WERI-Rb-1 (cell line): ENCODE measurements around the gene SLC7A1.

Experiments used
- DNase-seq: peaks from one replicate; pipeline ENCODE4 v3.0.0-alpha.2; 2020
- H3K27ac ChIP-seq: fragments of 250-450 bp; sonication (Bioruptor Pico); 2 replicates; pipeline ENCODE4 v1.5.1; 2020; ENCODE audit warnings: mild to moderate bottlenecking, moderate library complexity
- H3K27me3 ChIP-seq: fragments of 250-450 bp; sonication (Bioruptor Pico); 2 replicates; pipeline ENCODE4 v1.5.1; 2021; ENCODE audit warnings: mild to moderate bottlenecking, low read depth, moderate library complexity; ENCODE audit not compliant: insufficient read depth, severe bottlenecking
- H3K36me3 ChIP-seq: fragments of 250-450 bp; sonication (Bioruptor Pico); 2 replicates; pipeline ENCODE4 v1.5.1; 2020; ENCODE audit warnings: mild to moderate bottlenecking, moderate library complexity
- H3K4me3 ChIP-seq: 2 replicates; pipeline ENCODE4 v1.5.1; 2011; ENCODE audit warnings: low read depth, mild to moderate bottlenecking, control low read depth, low read length
- H3K9me3 ChIP-seq: fragments of 250-450 bp; sonication (Bioruptor Pico); 2 replicates; pipeline ENCODE4 v1.5.1; 2021; ENCODE audit warnings: mild to moderate bottlenecking, moderate library complexity; ENCODE audit not compliant: severe bottlenecking
- CTCF ChIP-seq: IDR thresholded peaks from 2 replicates; pipeline ENCODE4 v1.5.1; 2011; ENCODE audit warnings: low read depth, mild to moderate bottlenecking, control low read depth, inconsistent platforms, low read length

The SLC7A1 gene

GRCh38 chr13:29505950-29506349 lies 89.5 kb downstream of the SLC7A1 start:
- Histone ChIP-seq H3K36me3 (no peaks in the 10 kb centered on the region), H3K27ac (no peak overlapping the region), H3K9me3 (no peaks in the 10 kb centered on the region), H3K4me3 (no peak overlapping the region), H3K27me3 (no peaks in the 10 kb centered on the region)
- DNase-seq = no peak
- no peak for TF ChIP-seq CTCF

- H3K27me3 ChIP-seq = no peaks in the 10 kb centered on the region
- no peak for TF ChIP-seq CTCF
- H3K36me3 ChIP-seq = no peaks in the 10 kb centered on the region
- no peak overlapping the region for H3K4me3 ChIP-seq
- no peak overlapping the region for H3K27ac ChIP-seq
- no peaks in the 10 kb centered on the region for H3K9me3 ChIP-seq
- no peak for DNase-seq
These were observed 90.0 kb downstream of the SLC7A1 start for GRCh38 chr13:29505511-29505910.

GRCh38 chr13:29504691-29505090 lies 90.8 kb downstream of the SLC7A1 start:
- no peak for TF ChIP-seq CTCF
- Histone ChIP-seq H3K27me3 (no peaks in the 10 kb centered on the region), H3K9me3 (no peaks in the 10 kb centered on the region), H3K27ac (no peak overlapping the region), H3K4me3 (no peak overlapping the region), H3K36me3 (no peaks in the 10 kb centered on the region)
- no peak for DNase-seq

GRCh38 chr13:29503041-29503837 lies 92.2 kb downstream of the SLC7A1 start:
- no peak for TF ChIP-seq CTCF
- no peak for DNase-seq
- no peak overlapping the region for H3K4me3 ChIP-seq
- no peaks in the 10 kb centered on the region for H3K27me3 ChIP-seq
- no peaks in the 10 kb centered on the region for H3K36me3 ChIP-seq
- H3K27ac ChIP-seq = no peak overlapping the region
- no peaks in the 10 kb centered on the region for H3K9me3 ChIP-seq

GRCh38 chr13:29502391-29503008 lies 93.0 kb downstream of the SLC7A1 start:
- DNase-seq = no peak
- Histone ChIP-seq H3K9me3 (no peaks in the 10 kb centered on the region), H3K4me3 (no peak overlapping the region), H3K27me3 (no peaks in the 10 kb centered on the region), H3K27ac (no peak overlapping the region), H3K36me3 (no peaks in the 10 kb centered on the region)
- no peak for TF ChIP-seq CTCF

GRCh38 chr13:29501674-29502073 lies 93.8 kb downstream of the SLC7A1 start:
- H3K27me3 ChIP-seq = no peaks in the 10 kb centered on the region
- no peak for TF ChIP-seq CTCF
- no peak overlapping the region for H3K27ac ChIP-seq
- H3K36me3 ChIP-seq = no peaks in the 10 kb centered on the region
- no peak for DNase-seq
- H3K9me3 ChIP-seq = no peaks in the 10 kb centered on the region
- no peak overlapping the region for H3K4me3 ChIP-seq
